Hematopoietic multipotent progenitor cell treated with erythropoietin and hydrocortisone succinate and interleukin-3 and kit ligand, for 6 days (in vitro differentiated cells): ENCODE data around the gene IFI27.
A peak's percentile ranks its signal among the peaks of the same experiment; 100 is the strongest.

Experiments
- DNase-seq: peaks from one replicate; pipeline ENCODE4 v3.0.0-alpha.2; 2015

Gene IFI27

GRCh38 chr14:94161058-94161457 is 50.5 kb downstream of the IFI27 start:
- DNase-seq, result no peak

GRCh38 chr14:94161981-94162380 is 51.4 kb downstream of the IFI27 start:
- DNase-seq, result peak; percentile 22

GRCh38 chr14:94162466-94162865 is 51.9 kb downstream of the IFI27 start:
- DNase-seq, result no peak

- no peak for DNase-seq
Observed at GRCh38 chr14:94163796-94164195, 53.3 kb downstream of the IFI27 start.

GRCh38 chr14:94164685-94165431 is 54.3 kb downstream of the IFI27 start:
- DNase-seq, result no peak

- DNase-seq, result no peak
Observed at GRCh38 chr14:94165744-94166143, 55.2 kb downstream of the IFI27 start.
